ENCODE results near the gene DNAJC5. TPM values are rescaled to one million over a fixed set of nuclear protein-coding genes. Genes with fewer than 3 reads are reported as not detected.
"Not testable (repeated sequence)": the region's sequence is repeated elsewhere in the genome, so short reads cannot be mapped to it uniquely, and the experiment has no call there.

DNAJC5 gene
- total RNA-seq, 2 donors from 2014 or later, result 31.1 to 31.7 TPM

DNA sequence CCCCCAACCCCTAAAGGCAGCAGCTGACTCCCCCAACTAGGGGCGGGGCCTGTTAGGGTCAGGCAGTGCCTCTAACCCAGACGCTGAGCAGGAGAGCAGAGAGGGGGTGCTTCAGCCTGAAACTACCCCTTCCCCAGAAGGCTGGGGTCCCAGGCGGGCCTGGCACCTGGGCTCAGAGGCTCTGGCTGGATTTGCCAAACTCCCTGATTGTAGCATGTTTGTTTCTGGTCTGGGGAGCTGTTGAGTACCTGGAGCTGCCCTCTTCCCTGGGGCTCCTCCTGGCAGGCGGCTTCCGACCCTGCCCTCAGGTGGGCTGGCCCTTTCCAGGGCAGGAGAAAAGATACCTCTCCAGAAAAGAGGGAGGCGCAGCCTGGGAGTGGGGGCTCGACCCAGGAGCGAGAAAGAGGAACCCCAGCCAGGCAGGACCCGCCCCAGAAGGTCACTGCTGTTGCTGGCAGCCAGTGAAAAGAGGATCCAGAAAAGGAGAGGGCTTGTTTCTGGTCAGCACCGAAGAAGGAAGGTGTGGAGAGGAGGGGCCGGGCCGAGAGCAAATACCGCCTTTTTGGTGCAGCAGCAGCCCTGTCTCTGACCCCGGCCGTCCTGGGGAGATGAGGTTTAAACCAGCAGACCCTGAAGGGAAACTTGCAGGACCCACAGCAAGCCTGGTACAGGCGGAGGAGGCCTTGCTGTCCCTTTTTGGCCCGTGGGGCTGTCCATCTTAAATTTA, 34.4 kb upstream of the DNAJC5 start:
- no peak for DNase-seq (ENCODE audit: low spot score)
- intact Hi-C loops (cut with DNase I), result loop anchor here in 1 of 2 donors (5.0 kb wide), 2 partner anchors 33 to 73 kb away; no protein-coding TSS in a partner anchor

DNA sequence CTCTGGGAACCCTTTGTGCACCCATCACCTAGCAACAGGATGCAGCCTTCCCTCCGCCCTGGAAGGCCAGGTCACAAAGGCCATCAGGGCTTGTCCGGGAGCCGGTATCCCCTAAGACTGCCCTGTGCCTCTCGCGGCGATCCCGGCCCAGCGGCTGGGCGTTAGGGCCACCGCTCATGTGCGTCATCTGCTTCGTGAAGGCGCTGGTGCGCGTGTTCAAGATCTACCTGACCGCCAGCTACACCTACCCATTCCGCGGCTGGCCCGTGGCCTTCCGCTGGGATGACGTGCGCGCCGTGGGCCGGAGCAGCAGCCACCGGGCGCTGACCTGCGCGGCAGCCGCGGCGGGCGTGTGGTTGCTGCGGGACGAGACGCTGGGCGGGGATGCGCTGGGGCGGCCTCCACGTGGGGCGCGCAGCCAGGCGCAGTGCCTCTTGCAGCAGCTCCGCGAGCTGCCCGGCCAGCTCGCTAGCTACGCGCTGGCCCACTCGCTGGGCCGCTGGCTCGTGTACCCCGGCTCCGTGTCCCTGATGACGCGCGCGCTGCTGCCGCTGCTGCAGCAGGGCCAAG, 33.5 kb upstream of the DNAJC5 start, which contains the start of gene ABHD16B:
Gene ABHD16B (plus strand): TSS at position 134 of the 570 bp plus-strand sequence. CDS start 43 bp downstream, at position 177.
- no peak for DNase-seq (ENCODE audit: low spot score)
- intact Hi-C loops (cut with DNase I), result loop anchor here in 1 of 2 donors (5.0 kb wide), 2 partner anchors 34 to 74 kb away; no protein-coding TSS in a partner anchor

DNA sequence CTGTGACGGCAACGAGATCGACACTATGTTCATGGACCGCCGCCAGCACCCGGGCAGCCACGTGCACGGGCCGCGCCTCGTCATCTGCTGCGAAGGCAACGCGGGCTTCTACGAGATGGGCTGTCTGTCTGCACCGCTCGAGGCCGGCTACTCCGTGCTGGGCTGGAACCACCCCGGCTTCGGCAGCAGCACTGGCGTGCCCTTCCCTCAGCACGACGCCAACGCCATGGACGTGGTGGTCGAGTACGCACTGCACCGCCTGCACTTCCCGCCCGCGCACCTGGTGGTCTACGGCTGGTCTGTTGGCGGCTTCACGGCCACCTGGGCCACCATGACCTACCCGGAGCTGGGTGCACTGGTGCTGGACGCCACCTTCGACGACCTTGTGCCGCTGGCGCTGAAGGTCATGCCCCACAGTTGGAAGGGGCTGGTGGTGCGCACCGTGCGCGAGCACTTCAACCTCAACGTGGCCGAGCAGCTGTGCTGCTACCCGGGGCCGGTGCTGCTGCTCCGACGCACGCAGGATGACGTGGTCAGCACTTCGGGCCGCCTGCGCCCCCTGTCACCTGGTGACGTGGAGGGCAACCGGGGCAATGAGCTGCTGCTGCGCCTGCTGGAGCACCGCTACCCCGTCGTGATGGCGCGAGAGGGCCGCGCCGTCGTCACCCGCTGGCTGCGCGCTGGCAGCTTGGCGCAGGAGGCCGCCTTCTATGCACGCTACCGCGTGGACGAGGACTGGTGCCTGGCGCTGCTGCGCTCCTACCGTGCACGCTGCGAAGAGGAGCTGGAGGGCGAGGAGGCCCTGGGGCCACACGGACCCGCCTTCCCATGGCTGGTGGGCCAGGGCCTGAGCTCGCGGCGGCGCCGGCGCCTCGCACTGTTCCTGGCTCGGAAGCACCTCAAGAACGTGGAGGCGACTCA, 32.7 kb upstream of the DNAJC5 start:
- intact Hi-C loops (cut with DNase I), result loop anchor here in 1 of 2 donors (5.0 kb wide), 2 partner anchors 35 to 75 kb away; no protein-coding TSS in a partner anchor
- no peak for DNase-seq (ENCODE audit: low spot score)

DNA sequence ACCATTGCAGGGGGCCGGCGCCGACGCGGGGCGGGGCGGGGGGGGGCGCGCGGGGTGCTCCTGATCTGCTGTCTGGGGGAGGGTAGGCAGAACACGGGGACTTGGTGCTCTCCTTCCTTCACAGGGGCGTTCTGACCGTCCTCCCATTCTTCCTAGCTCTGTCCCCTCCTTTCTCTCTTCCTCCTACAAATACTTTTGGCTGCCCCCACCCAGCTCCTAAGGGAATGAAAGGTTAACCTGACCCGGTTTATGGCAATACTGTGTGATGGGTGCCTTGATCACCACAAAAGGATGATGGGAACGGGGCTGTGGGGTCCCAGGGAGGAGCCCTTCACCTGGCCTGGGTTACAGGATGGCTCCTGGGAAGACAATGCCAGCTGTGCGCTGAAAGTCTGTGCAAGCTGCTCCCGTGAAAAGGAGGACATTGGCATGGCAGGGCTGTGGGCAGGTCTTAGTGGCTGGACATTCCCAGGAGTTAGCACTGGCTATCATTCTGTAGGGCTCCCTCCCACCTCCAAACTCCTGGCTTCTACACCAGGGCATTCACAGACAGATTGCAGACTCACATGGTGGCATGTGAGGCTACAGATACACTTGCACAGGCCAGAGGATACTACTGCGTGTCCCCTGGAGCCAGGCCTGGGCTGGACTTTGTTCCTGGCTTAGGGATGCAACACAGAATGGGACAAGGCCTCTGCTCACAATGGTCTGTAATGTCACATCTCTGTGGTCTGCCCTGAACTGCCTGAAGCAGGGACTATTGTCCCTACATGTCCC, 31.7 kb upstream of the DNAJC5 start:
- intact Hi-C loops (cut with DNase I), result loop anchor here in 1 of 2 donors (5.0 kb wide), 2 partner anchors 36 to 76 kb away; no protein-coding TSS in a partner anchor
- no peak for DNase-seq (ENCODE audit: low spot score)

DNA sequence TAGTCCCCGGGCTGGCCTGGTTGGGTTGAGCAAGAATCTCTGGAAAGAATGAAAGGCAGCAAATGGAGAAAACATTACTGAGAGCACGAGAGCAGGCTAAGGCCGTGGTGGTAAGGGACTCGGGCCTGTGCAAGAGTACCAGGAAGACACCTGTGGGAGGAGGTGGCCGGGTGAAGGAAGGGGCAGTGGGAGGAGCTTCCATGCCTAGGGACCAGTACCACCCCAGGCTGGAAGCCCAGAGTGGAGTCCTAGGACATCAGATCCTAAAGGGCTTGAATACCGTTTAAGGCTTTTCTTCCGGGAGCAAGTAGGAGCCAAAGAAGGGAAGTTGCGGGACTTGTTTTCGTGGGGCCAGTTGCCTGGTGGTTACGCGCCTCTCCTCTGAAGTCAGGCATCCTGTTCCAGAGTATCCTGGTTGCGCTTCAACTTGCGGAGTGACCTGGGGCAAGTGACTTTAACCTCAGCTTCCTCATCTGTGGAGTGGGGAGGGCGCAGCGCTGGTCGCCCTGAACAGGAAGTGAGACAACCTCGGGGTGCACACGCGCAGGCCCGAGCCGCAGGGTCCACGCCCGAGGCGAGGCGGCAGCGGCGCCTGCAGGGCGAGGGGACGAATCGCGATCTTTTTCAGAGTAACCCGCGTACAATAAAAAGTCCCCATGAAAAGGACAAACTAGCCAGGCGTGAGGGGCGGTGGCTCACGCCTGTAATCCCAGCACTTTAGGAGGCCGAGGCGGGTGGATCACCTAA, 31.0 kb upstream of the DNAJC5 start:
- DNase-seq (ENCODE audit: low spot score), result peak; percentile 96

DNA sequence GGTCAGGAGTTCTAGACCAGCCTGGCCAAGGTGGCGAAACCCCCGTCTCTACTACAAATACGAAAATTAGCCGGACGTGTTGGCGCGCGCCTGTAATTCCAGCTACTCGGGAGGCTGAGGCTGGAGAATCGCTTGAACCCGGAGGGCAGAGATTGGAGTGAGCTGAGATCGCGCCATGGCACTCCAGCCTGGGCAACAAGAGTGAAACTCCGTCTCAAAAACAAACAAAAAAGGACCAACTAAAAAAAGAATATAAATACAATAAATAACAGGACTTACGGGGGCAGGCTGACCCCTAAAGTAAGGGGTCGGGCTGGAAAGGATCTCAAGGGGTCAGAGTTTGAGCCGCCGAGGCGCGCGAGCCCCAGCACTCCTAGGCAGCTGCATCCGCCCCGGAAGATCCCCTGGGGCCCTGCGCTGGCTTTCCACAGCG, 30.4 kb upstream of the DNAJC5 start:
- intact Hi-C loops (cut with DNase I), result loop anchor here in 1 of 2 donors (5.0 kb wide), 2 partner anchors 37 to 77 kb away; no protein-coding TSS in a partner anchor
- DNase-seq (ENCODE audit: low spot score), result no peak

More for the DNA sequence above, 31.0 kb upstream of the DNAJC5 start:
- intact Hi-C loops (cut with DNase I), result loop anchor here in 1 of 2 donors (5.0 kb wide), 2 partner anchors 37 to 77 kb away; no protein-coding TSS in a partner anchor

DNA sequence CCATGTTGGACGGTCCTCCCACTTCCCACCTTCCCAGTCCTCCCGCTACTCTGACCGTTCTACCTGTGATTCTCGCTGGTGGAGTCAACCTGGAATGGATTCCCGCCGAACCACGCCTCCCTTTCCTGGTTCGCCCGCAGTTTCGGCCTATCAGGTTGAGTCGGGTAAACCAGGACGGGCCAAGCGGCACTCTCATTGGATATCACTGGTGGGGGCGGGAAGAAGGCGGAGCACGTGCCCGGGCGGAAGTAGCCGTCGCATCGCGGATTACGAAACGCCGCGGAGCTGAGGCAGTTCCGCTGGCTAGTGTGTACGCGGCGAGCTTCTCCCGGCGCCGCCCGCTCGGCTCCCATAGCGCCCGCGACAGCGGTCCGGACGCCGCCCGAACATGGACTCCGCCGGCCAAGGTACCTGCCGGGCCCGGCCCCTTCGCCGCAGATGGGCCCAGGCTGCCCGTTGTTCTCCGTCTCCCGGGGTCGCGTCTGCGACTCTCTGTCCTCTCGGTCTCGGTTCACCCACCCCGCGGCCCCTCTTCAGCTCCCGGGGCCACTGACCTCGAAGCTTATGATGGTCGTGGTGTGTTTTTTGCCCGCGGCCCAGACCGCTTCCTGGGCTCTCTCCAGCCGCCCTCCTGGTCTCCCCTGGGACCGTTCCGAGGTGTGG, 29.8 kb upstream of the DNAJC5 start, which contains the start of gene TPD52L2:
Gene TPD52L2 (plus strand): TSS at position 293 of the 663 bp plus-strand sequence. CDS start 96 bp downstream, at position 389.
- intact Hi-C loops (cut with DNase I), result loop anchor here in 1 of 2 donors (5.0 kb wide), 2 partner anchors 38 to 78 kb away; no protein-coding TSS in a partner anchor

DNA sequence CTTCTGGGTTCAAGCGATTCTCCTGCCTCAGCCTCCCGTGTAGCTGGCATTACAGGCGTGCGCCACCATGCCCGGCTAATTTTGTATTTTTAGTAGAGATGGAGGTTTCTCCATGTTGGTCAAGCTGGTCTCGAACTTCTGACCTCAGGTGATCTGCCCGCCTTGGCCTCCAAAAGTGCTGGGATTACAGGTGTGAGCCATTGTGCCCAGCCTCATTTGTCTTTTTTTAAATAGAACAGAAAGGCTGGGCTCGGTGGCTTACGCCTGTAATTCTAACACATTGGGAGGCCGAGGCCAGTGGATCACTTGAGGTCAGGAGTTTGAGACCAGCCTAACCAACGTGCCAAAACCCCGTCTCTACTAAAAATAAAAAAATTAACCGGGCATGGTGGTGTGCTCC, 27.9 kb upstream of the DNAJC5 start:
- intact Hi-C loops (cut with DNase I), result not testable (repeated sequence)

More for the DNA sequence above, 29.8 kb upstream of the DNAJC5 start, which contains the start of gene TPD52L2:
- peak; percentile 100 for DNase-seq (ENCODE audit: low spot score)

DNA sequence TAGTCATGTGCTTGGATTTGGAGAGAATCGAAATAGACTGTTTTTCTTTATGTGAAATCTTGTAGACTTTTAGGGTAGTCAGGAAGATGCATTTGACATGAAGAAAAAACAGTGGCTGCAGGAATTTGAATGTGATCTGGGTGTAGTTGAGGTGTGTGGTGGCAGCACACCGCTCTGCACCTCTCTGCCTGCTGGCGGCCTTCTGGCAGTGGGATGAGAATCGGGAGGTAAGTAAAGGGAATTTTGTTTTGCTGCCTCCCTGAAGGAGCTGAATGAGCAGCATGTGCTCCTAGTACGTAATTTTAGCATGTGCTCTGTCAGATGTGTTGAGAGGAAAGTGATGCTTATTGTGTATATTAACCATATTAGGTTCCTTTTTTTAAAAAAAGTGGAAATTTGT, 26.7 kb upstream of the DNAJC5 start:
- intact Hi-C loops (cut with DNase I), result no loop called here
- DNase-seq (ENCODE audit: low spot score), result no peak

More for the DNA sequence above, 27.9 kb upstream of the DNAJC5 start:
- DNase-seq (ENCODE audit: low spot score), result not testable (repeated sequence)

DNA sequence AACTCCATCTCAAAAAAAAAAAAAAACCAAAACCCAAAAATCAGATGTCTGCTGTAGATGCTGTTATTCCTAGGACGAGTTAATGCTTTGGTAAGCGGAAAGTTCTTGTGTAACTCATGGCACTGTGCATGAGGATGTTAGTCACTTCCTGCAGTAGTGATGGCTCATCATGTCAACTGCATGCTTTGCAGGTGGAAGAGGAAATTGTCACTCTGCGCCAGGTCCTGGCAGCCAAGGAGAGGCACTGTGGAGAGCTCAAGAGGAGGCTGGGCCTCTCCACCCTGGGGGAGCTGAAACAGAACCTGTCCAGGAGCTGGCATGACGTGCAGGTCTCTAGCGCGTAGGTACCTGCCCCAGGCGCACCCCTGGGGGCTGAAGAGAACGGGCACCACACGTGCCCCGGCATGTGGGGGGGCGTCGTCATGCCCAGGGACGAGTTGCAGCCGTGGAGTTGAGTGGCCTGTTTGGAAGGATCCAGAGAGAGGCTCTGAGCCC, 21.4 kb upstream of the DNAJC5 start:
- no peak for DNase-seq (ENCODE audit: low spot score)
- intact Hi-C loops (cut with DNase I), result no loop called here

DNA sequence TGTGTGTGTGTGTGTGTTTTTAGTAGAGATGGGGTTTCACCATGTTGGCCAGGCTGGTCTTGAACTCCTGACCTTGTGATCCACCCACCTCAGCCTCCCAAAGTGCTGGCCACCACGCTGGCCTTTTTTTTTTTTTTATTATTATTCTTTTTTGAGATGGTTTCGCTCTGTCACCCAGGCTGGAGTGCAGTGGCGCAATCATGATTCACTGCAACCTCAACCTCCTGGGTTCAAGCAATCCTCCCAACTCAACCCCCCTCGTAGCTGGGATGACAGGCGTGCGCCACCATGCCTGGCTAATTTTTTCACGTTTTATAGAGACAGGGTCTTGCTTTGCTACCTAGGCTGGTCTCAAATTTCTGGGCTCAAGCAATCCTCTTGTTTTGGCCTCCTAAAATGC, 20.7 kb upstream of the DNAJC5 start:
- DNase-seq (ENCODE audit: low spot score); intact Hi-C loops (cut with DNase I): not testable (repeated sequence)

DNA sequence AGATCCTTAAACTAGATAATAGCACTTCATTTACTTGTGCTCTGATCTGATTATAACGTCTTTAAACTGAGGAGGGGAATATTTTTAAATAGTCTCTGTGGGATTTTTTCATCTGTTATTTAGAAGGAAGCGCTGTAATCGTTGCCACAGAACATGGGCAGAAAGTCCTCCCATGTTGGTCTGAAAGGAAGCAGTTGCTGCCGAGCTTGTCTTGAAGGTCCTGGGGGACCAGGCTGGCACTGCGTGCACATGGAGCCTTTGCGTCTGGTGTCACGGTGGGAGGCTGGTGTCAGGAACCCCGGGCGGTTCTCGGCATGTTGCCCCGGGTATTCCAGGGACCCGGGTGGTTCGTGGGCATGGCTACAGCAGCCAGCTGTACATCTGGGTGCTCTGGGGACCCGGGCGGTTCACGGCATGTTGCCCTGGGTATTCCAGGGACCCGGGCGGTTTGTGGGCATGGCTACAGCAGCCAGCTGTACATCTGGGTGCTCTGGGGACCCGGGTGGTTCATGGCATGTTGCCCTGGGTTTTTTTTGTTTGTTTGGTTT, 18.4 kb upstream of the DNAJC5 start:
- intact Hi-C loops (cut with DNase I), result no loop called here
- no peak for DNase-seq (ENCODE audit: low spot score)

DNA sequence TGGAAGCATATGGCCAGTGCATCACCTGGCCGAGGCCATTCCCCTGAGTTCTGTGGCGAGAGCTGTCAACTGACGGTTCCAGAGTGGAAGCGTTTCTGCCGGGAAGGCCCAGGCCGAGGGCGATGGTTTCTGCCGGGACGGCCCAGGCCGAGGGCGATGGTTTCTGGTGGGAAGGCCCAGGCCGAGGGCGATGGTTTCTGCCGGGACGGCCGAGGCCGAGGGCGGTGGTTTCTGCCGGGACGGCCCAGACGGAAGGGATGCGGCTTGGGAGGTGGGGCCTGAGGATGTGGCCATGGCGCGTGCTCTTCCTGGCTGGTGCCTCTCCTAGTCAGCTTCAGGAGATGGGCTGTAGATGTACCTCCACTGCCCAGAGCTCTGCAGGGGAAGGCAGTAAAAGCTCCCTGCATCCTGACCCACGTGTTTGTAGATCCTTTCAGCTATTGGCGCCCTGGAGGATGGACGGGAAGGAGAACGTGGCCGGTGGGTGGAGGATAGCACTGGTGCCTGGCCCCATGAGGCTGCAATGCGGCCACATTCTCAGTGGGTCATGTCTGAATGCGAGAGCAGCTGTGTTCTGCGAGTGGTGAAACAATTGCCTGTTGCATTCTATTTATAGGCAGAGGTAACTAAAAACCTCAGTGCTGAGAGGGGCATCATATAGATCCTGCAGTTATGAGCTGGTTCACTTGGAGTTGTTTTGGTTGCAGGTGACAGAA, 17.0 kb upstream of the DNAJC5 start:
- intact Hi-C loops (cut with DNase I), result no loop called here
- no peak for DNase-seq (ENCODE audit: low spot score)

DNA sequence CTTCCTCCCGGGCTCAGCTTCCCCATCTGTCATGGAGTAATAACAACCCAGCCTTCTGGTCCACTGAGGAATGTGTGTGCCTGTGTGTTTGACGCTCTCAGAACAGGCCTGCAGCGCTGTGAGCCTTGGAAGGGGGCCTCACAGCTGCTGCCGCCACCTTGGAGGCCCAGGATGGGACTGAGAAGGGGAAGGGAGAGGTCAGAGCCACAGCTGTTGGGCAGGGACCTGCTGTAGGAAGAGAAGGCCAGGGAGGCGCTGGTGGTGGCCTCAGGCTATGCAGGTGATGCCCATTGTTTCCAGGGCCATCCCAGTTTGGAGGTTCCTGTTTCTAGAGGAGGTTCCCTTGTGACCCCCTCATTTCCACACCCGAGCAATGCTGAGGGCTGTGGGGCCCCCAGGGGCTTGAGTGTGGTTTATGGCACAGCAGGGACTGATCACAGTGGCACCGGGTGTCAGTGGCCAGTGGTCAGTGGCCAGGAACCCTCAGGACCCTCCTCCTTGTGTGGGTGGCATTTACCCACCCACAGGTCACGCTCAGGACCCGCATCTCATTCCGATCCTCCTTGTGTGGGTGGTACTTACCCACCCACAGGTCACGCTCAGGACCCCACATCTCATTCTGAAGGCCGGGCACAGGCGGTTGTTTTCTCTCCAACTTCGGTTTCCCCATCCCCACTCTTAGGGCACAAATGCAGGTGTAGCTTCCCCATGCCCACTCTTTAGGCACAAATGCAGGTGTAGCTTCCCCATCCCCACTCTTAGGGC, 15.8 kb upstream of the DNAJC5 start:
- intact Hi-C loops (cut with DNase I), result no loop called here
- DNase-seq (ENCODE audit: low spot score), result no peak

DNA sequence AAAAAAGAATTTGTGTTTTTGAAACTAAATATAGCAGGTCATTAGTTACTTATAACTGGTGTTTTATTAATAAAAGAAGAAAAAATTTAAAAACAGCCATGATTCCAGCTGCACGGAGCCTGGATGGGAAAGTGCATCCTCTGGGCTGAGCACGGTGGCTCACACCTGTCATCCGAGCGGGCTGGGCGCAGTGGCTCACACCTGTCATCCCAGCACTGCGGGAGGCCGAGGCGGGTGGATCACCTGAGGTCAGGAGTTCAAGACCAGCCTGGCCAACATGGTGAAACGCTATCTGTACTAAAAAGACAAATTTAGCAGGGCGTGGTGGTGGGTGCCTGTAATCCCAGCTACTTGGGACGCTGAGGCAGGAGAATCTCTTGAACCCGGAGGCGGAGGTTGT, 14.0 kb upstream of the DNAJC5 start:
- intact Hi-C loops (cut with DNase I); DNase-seq (ENCODE audit: low spot score): not testable (repeated sequence)

Measured in posterior vena cava (tissue), 2 donors.